ENCODE results near the gene CPS1.

CPS1 gene

GRCh38 chr2:210556329-210556980 lies at the start of gene CPS1:
Gene CPS1, plus strand, starts transcription at chr2:210556599. Its CDS starts 135 bp downstream, at chr2:210556734.
- no peak for DNase-seq

- DNase-seq = no peak
Measured at GRCh38 chr2:210515911-210516310, 40.5 kb upstream of the CPS1 start.

DNA sequence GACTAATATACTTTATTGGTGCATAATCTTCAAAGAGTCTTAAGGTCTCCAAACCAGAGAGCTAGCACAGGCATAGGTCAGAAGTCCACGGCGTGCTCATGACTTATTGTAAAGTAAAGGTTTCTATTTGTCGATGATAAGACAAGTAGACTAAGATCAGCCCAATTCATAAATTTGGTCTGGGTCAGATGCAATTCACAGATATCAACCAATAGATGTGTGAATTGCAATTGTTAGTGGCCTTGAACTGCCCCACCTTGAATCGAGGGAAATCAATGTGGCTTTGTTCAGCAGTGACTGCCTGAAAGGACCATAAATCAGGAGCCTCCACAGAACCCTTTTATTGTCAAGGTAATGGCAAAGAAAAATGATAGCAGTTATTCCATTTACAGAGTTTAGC lies 39.1 kb upstream of the CPS1 start:
- no peak for DNase-seq

- no peak for DNase-seq
Measured at GRCh38 chr2:210519594-210519993, 36.8 kb upstream of the CPS1 start.

- no peak for DNase-seq
Measured at GRCh38 chr2:210522399-210522798, 34.0 kb upstream of the CPS1 start.

DNA sequence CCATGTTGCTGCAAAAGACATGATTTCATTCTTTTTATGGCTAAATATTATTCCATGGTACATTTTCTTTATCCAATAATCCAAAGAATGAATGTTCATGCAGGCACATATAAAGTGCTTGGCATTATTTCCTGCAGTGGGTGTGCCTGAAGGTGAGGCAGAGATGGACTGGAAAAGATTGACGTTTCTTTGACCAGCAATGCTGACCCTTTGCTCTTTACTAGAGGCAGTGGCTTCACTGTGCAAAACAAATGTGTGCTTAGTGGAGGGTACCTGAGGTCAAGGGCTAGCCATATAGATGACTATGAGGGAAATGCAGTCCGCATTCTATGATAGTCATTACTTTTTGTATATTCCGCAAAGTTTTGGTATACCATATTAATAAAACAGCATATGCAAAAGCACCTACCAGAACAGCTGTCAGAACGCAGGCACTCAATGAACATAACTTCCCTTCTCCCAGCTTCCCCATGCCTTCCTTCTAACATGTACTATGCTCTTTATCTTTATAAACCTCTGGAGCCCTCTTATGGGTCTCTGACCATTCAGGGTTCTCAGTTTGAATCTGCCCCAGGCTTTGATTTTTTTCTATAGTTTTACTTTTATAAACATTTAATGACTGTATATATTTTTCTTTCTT lies 32.6 kb upstream of the CPS1 start:
- DNase-seq = no peak

GRCh38 chr2:210524533-210524932 lies 31.9 kb upstream of the CPS1 start:
- no peak for DNase-seq

DNA sequence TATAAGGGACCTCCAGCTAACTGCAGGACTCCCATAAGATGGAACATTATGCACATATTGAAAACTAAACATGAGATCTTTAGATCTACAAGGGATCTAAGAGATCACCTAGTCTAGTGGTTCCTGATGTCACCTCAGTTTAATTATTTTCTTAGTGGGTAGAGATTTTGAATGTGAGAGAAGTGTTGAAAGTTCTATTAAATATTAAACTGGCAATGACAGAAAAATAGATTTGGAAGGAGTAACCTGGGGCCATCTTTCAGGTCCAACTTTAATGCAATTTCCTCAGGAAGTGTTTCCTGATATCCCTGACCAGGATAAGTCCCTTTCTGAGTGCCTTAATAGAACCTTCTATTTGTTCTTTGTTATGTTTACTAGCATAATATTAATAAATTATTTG lies 29.1 kb upstream of the CPS1 start:
- no peak for DNase-seq

GRCh38 chr2:210528716-210529115 lies 27.7 kb upstream of the CPS1 start:
- DNase-seq = no peak

GRCh38 chr2:210531050-210531449 lies 25.3 kb upstream of the CPS1 start:
- no peak for DNase-seq

GRCh38 chr2:210531482-210531881 lies 24.9 kb upstream of the CPS1 start:
- no peak for DNase-seq

DNA sequence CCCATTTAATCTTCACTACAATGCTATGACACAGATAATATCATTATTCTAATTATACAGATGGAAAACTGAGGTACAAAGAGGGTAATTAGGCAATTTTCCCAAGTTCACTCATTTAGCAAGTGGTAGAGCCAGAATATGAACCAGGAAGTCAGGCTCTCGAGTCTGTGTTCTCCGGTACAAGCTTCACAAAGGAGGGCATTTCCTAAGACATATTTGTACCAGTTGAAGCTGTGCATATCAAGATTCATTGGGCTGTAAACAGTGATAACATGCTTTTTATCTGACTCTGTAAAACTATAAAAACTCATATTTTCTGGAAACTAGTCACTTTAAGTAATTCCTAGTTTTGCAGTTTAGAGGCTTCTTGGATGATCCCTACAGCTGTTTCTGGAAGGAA lies 23.0 kb upstream of the CPS1 start:
- no peak for DNase-seq

DNA sequence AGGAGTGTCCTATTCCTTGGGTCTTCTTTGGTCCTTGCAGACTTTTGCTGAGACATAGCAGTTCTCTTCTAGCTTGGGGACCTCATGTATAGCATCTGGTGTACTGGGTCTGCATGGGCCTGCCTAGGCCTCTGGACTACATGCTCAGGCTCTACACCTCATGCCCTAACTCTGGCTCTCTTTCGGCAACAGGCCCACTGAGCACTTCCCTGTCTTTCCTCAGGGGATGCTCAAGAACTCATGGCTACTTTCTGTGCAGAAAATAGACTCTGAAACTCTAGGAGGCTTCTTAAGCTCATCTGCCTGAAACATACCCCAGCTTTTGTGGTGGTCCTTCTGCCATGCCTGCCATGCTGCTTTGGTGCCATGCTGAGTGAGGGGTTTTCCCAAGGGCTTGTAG lies 21.5 kb upstream of the CPS1 start:
- no peak for DNase-seq

GRCh38 chr2:210536973-210537650 lies 19.3 kb upstream of the CPS1 start:
- DNase-seq = no peak

- no peak for DNase-seq
Measured at GRCh38 chr2:210539035-210539434, 17.4 kb upstream of the CPS1 start.

- no peak for DNase-seq
Measured at GRCh38 chr2:210539578-210540416, 16.6 kb upstream of the CPS1 start.

DNA sequence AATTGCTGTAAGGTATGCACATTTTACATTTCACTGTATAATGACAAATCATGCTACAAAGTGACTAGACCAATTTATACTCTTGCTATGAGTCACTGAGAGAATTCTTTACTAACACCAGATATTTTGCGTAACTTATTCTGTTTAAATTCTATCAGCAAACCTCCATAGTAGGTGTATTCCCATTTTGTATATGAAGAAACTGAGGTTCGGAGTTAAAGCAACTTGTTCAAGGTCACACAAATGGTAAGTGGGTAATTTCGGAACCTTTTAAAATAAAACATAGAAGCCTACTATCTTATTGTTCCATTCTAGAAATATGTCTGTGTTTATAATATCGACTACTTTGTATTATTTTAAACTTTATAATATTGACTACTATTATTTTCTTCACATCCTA lies 15.9 kb upstream of the CPS1 start:
- DNase-seq = no peak

GRCh38 chr2:210540900-210541289 lies 15.5 kb upstream of the CPS1 start:
- no peak for DNase-seq

DNA sequence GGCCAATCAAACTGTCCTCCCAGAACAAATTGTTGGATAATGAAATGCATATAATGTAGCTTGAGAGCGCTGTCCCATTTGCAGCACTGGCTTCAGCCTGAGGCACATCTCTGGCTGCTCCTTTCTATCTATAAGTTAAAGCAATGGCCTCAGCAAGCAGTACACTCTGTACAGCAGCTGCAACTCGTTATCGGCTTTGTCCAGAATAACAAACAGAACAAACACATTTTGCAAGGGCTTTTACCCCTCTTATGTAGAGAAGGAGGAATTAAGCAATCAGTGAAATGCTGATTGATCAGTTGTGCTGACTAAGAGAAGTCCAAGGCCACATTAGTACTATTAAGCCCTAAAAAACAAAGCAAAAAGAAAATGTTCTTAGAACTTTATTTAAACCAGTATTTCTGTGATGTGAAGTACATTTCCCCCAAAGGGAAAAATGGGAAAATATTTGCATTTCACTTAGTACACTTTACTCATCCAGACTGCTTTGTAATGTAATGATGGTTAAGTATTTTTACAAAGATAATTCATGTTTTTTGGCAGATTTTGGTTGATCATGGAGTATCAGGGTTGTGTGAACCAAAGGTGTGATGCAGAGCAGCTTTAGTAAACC lies 15.0 kb upstream of the CPS1 start:
- no peak for DNase-seq

DNA sequence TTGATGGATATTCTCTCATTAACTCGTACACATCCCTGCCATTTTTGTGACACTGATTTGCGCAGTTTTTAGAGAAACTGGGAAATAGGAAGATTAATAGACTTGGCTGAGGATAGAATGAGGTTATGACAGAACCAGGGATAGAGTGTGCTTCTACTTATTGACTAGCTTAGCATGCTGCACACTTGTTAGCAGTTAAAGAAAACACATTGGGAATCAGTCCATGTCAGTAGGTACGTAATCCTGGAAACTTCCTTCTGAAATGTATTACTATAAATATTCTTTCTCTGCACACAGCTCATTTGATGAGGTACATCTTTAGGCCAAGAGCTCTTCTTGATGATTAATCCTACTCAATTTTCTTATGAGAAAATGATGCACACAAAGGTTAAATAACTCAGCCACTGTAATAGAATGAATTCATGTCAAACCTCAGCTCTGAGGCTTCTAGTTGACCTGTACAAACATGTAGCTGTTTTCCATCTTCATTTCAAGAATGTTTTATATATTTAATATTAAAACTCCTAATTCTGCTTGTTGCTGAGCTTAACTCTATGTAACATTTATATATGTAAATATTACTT lies 12.3 kb upstream of the CPS1 start:
- DNase-seq = no peak

DNA sequence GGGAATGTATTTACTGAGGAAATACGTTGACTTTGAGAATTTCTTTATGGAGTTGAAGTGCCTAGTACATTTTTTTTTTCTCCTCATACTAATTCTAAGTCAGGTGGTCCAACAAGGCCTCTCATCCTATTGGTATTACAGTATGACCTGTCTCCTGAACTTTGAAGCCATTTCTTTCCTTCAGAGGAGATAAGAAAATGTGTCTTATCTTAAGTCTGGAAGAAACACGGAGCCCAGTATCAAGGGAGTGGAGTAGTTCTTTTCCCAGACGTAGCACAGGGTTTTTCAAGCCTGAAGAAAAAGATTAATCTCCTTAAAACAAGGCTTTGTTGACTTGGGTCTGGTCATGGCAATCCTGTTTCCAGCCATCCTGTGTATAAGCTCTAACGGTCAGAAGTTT lies 11.6 kb upstream of the CPS1 start:
- DNase-seq = no peak

- no peak for DNase-seq
Measured at GRCh38 chr2:210546424-210547208, 9.8 kb upstream of the CPS1 start.
